ENCODE measurements around the gene FRMD7.

FRMD7 gene

DNA sequence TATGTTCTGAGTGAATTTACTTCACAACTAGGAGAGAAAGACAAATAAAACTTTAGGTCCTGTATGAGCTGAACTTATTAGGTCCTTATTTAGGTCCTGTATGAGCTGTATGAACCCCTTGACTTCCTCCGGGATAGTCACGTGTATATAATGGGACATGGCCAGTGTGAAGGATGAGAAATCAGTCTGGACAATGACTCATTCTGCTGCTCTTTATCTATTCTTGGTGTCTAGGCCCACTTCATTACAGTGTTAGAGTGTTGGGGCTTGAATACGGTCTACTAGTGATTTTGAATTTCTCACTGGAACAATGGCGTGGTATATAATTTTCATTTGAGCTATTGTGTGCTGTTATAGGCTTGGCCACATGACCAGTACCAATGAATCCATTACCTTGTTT, 82.9 kb downstream of the FRMD7 start:
- no peak for TF ChIP-seq CTCF (IDR thresholded peaks at IDR 0.05; ENCODE audit: insufficient read depth, low read length)
- TF ChIP-seq REST (IDR thresholded peaks at IDR 0.05; ENCODE audit: insufficient replicate concordance, low read depth): no peak
- TF ChIP-seq GABPA (IDR thresholded peaks at IDR 0.05; ENCODE audit: low read depth): no peak
- TF ChIP-seq SPI1 (IDR thresholded peaks at IDR 0.05; ENCODE audit: borderline replicate concordance, low read depth): no peak
- TF ChIP-seq POLR2AphosphoS5 (IDR thresholded peaks at IDR 0.05; ENCODE audit: low read depth): no peak
- Histone ChIP-seq H3K27me3 (ENCODE audit: insufficient read depth, poor library complexity, severe bottlenecking) (no peaks in the 10 kb centered on the region), H3K4me3 (replicated peaks; ENCODE audit: insufficient read depth, low read length) (no peak overlapping the region), H3K27ac (replicated peaks) (no peak overlapping the region)
- DNase-seq (ENCODE audit: low read depth in 1 of 2, low spot score in 1 of 2): no peak

DNA sequence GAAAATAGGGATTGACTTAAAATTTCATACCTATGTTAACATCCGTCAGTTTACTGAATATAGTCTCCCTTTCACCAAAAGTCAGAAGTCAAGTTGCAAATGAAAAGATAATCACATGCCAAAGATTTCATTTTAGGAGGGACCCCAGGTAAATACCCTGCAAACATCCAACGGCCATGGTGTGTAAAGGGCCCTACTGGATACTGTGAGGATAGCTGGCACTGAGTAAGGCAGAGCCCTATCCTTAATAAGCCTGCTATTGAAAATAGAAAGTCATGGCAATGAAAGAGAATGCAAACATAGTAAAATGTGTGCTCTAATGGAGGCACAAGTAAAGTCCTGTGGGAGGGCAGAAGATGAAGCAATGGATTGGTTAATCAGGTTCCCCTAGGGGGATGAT, 83.8 kb downstream of the FRMD7 start:
- no peak for TF ChIP-seq REST (IDR thresholded peaks at IDR 0.05; ENCODE audit: insufficient replicate concordance, low read depth)
- TF ChIP-seq POLR2AphosphoS5 (IDR thresholded peaks at IDR 0.05; ENCODE audit: low read depth): no peak
- H3K27ac ChIP-seq (replicated peaks): no peak overlapping the region
- no peak for DNase-seq (ENCODE audit: low read depth in 1 of 2, low spot score in 1 of 2)
- H3K27me3 ChIP-seq (ENCODE audit: insufficient read depth, poor library complexity, severe bottlenecking): no peaks in the 10 kb centered on the region
- no peak overlapping the region for H3K4me3 ChIP-seq (replicated peaks; ENCODE audit: insufficient read depth, low read length)

DNA sequence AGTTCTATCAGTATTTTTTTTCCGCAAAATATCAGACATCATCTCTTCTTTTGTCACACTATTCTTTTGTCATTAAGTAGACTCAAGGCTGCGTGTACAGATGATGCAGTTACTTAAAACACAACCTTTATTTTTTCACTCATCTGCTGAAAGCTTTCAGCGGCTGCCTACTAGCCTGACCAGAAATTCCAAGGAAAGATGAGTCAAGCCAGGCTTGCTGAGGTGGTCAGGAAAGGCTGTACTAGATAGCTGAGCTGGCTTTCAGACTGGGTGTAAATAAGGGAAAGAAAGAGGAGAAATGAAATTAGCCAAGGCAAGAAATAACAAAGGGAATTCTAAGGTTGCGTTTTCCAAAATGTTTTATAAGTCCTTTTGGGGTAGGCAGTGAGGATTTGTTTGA, 86.8 kb downstream of the FRMD7 start:
- H3K4me3 ChIP-seq (replicated peaks; ENCODE audit: insufficient read depth, low read length): no peak overlapping the region
- TF ChIP-seq POLR2AphosphoS5 (IDR thresholded peaks at IDR 0.05; ENCODE audit: low read depth) (no peak), REST (IDR thresholded peaks at IDR 0.05; ENCODE audit: insufficient replicate concordance, low read depth) (no peak), GABPA (IDR thresholded peaks at IDR 0.05; ENCODE audit: low read depth) (no peak), SPI1 (IDR thresholded peaks at IDR 0.05; ENCODE audit: borderline replicate concordance, low read depth) (no peak), CTCF (IDR thresholded peaks at IDR 0.05; ENCODE audit: insufficient read depth, low read length) (no peak)
- no peak overlapping the region for H3K27ac ChIP-seq (replicated peaks)
- DNase-seq (ENCODE audit: low read depth in 1 of 2, low spot score in 1 of 2): no peak
- no peaks in the 10 kb centered on the region for H3K27me3 ChIP-seq (ENCODE audit: insufficient read depth, poor library complexity, severe bottlenecking)

DNA sequence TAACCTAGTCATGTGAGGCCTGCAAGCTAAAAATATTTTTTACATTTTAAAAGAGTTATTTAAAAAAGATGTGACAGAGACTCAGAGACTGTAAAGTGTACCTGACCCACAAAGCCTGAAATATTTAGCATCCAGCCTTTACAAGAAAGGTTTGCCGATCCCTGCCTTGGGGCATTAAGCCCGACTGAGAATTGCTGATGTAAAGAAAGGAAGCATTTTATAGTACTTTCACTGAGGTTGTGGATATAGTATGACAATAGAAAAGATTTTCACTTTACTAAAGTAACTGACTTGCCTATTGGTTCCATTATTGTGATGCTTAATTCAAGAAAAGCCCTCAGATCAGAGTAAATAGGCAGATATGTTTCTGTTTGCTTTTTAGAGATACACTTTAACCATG, 87.8 kb downstream of the FRMD7 start:
- TF ChIP-seq REST (IDR thresholded peaks at IDR 0.05; ENCODE audit: insufficient replicate concordance, low read depth) (no peak), SPI1 (IDR thresholded peaks at IDR 0.05; ENCODE audit: borderline replicate concordance, low read depth) (no peak), CTCF (IDR thresholded peaks at IDR 0.05; ENCODE audit: insufficient read depth, low read length) (no peak), POLR2AphosphoS5 (IDR thresholded peaks at IDR 0.05; ENCODE audit: low read depth) (no peak), GABPA (IDR thresholded peaks at IDR 0.05; ENCODE audit: low read depth) (no peak)
- no peak overlapping the region for H3K27ac ChIP-seq (replicated peaks)
- no peak overlapping the region for H3K4me3 ChIP-seq (replicated peaks; ENCODE audit: insufficient read depth, low read length)
- no peak for DNase-seq (ENCODE audit: low read depth in 1 of 2, low spot score in 1 of 2)
- no peaks in the 10 kb centered on the region for H3K27me3 ChIP-seq (ENCODE audit: insufficient read depth, poor library complexity, severe bottlenecking)
